ENCODE measurements around the gene STUB1.

- TF ChIP-seq CTCF (IDR thresholded peaks at IDR 0.05) (no peak), POLR2A (IDR thresholded peaks at IDR 0.05) (no peak)
Measured at GRCh38 chr16:686459-687260, 6.5 kb downstream of the STUB1 start.
